Measurements from ENCODE around the gene RDH14. TPM values are rescaled to one million over a fixed set of nuclear protein-coding genes. Genes with fewer than 3 reads are reported as not detected.

RDH14 gene
- total RNA-seq, 1 donor from 2014 or later: 46.3 TPM

GRCh38 chr2:18505703-18506341, 54.6 kb downstream of the RDH14 start:
- DNase-seq (ENCODE audit: missing footprints) (no peak), ATAC-seq (no peak)
- intact Hi-C loops (cut with DNase I): no loop called here

Other genes starting within 250 kb of the RDH14 start
- gene NT5C1B, start 28.9 kb upstream of the RDH14 start, total RNA-seq: not detected

Data from Right ventricle myocardium inferior (tissue), 1 donor.